ENCODE results near the gene KAT14.

The KAT14 gene

GRCh38 chr20:18090477-18090876 lies 47.2 kb upstream of the KAT14 start:
- no peak for TF ChIP-seq EZH2phosphoT487 (IDR thresholded peaks at IDR 0.05; ENCODE audit: borderline replicate concordance, low read length)
- no peak for TF ChIP-seq CTCF (IDR thresholded peaks at IDR 0.05; ENCODE audit: low read depth, low read length, poor library complexity, severe bottlenecking)
- Histone ChIP-seq H3K9me2 (replicated peaks; ENCODE audit: control insufficient read depth, low read length) (no peaks in the 10 kb centered on the region), H3K27me3 (ENCODE audit: control insufficient read depth, low read length) (no peaks in the 10 kb centered on the region)

GRCh38 chr20:18091623-18092022 lies 46.0 kb upstream of the KAT14 start:
- no peaks in the 10 kb centered on the region for H3K36me3 ChIP-seq (ENCODE audit: control insufficient read depth, low read length)
- H3K4me2 ChIP-seq (ENCODE audit: low read length): no peak overlapping the region
- H3K9me2 ChIP-seq (replicated peaks; ENCODE audit: control insufficient read depth, low read length): no peaks in the 10 kb centered on the region
- no peaks in the 10 kb centered on the region for H3K9me3 ChIP-seq (ENCODE audit: control insufficient read depth, insufficient read depth, low read length)
- no peaks in the 10 kb centered on the region for H3K79me2 ChIP-seq (ENCODE audit: control insufficient read depth, low read length)
- no peak overlapping the region for H3K27ac ChIP-seq (ENCODE audit: low read depth, low read length)
- no peaks in the 10 kb centered on the region for H3K27me3 ChIP-seq (ENCODE audit: control insufficient read depth, low read length)
- no peaks in the 10 kb centered on the region for H3K4me1 ChIP-seq (ENCODE audit: control insufficient read depth, low read length)
- TF ChIP-seq CTCF (IDR thresholded peaks at IDR 0.05; ENCODE audit: low read depth, low read length, poor library complexity, severe bottlenecking) (no peak), EZH2phosphoT487 (IDR thresholded peaks at IDR 0.05; ENCODE audit: borderline replicate concordance, low read length) (no peak)
- H3K4me3 ChIP-seq (ENCODE audit: low read length): no peak overlapping the region
- no peaks in the 10 kb centered on the region for H4K20me1 ChIP-seq (ENCODE audit: control insufficient read depth, insufficient read depth, low read depth, low read length)
- H3F3A ChIP-seq (ENCODE audit: control insufficient read depth, insufficient read depth): no peaks in the 10 kb centered on the region

More at GRCh38 chr20:18090477-18090876, 47.2 kb upstream of the KAT14 start:
- no peak overlapping the region for H3K4me3 ChIP-seq (ENCODE audit: low read length)
- no peaks in the 10 kb centered on the region for H4K20me1 ChIP-seq (ENCODE audit: control insufficient read depth, insufficient read depth, low read depth, low read length)
- H3K27ac ChIP-seq (ENCODE audit: low read depth, low read length): no peak overlapping the region
- H3K4me2 ChIP-seq (ENCODE audit: low read length): no peak overlapping the region
- H3F3A ChIP-seq (ENCODE audit: control insufficient read depth, insufficient read depth): no peaks in the 10 kb centered on the region
- no peaks in the 10 kb centered on the region for H3K36me3 ChIP-seq (ENCODE audit: control insufficient read depth, low read length)
- no peaks in the 10 kb centered on the region for H3K79me2 ChIP-seq (ENCODE audit: control insufficient read depth, low read length)
- no peaks in the 10 kb centered on the region for H3K9me3 ChIP-seq (ENCODE audit: control insufficient read depth, insufficient read depth, low read length)
- H3K4me1 ChIP-seq (ENCODE audit: control insufficient read depth, low read length): no peaks in the 10 kb centered on the region

- Histone ChIP-seq H3K4me3 (ENCODE audit: low read length) (no peak overlapping the region), H3K4me2 (ENCODE audit: low read length) (no peak overlapping the region), H3K36me3 (ENCODE audit: control insufficient read depth, low read length) (no peaks in the 10 kb centered on the region), H4K20me1 (ENCODE audit: control insufficient read depth, insufficient read depth, low read depth, low read length) (no peaks in the 10 kb centered on the region), H3K79me2 (ENCODE audit: control insufficient read depth, low read length) (no peaks in the 10 kb centered on the region), H3K9me3 (ENCODE audit: control insufficient read depth, insufficient read depth, low read length) (no peaks in the 10 kb centered on the region), H3K9me2 (replicated peaks; ENCODE audit: control insufficient read depth, low read length) (no peaks in the 10 kb centered on the region), H3K27me3 (ENCODE audit: control insufficient read depth, low read length) (no peaks in the 10 kb centered on the region), H3K4me1 (ENCODE audit: control insufficient read depth, low read length) (no peaks in the 10 kb centered on the region), H3K27ac (ENCODE audit: low read depth, low read length) (no peak overlapping the region), H3F3A (ENCODE audit: control insufficient read depth, insufficient read depth) (no peaks in the 10 kb centered on the region)
- TF ChIP-seq CTCF (IDR thresholded peaks at IDR 0.05; ENCODE audit: low read depth, low read length, poor library complexity, severe bottlenecking) (no peak), EZH2phosphoT487 (IDR thresholded peaks at IDR 0.05; ENCODE audit: borderline replicate concordance, low read length) (no peak)
Observed at GRCh38 chr20:18092890-18093289, 44.8 kb upstream of the KAT14 start.

- H3K27me3 ChIP-seq (ENCODE audit: control insufficient read depth, low read length): no peaks in the 10 kb centered on the region
- no peaks in the 10 kb centered on the region for H3K36me3 ChIP-seq (ENCODE audit: control insufficient read depth, low read length)
- H3K27ac ChIP-seq (ENCODE audit: low read depth, low read length): no peak overlapping the region
- no peaks in the 10 kb centered on the region for H3F3A ChIP-seq (ENCODE audit: control insufficient read depth, insufficient read depth)
- no peak for TF ChIP-seq CTCF (IDR thresholded peaks at IDR 0.05; ENCODE audit: low read depth, low read length, poor library complexity, severe bottlenecking)
- TF ChIP-seq EZH2phosphoT487 (IDR thresholded peaks at IDR 0.05; ENCODE audit: borderline replicate concordance, low read length): no peak
- H3K9me3 ChIP-seq (ENCODE audit: control insufficient read depth, insufficient read depth, low read length): no peaks in the 10 kb centered on the region
- no peaks in the 10 kb centered on the region for H3K9me2 ChIP-seq (replicated peaks; ENCODE audit: control insufficient read depth, low read length)
- H4K20me1 ChIP-seq (ENCODE audit: control insufficient read depth, insufficient read depth, low read depth, low read length): no peaks in the 10 kb centered on the region
- no peak overlapping the region for H3K4me2 ChIP-seq (ENCODE audit: low read length)
- no peaks in the 10 kb centered on the region for H3K4me1 ChIP-seq (ENCODE audit: control insufficient read depth, low read length)
- H3K79me2 ChIP-seq (ENCODE audit: control insufficient read depth, low read length): no peaks in the 10 kb centered on the region
- H3K4me3 ChIP-seq (ENCODE audit: low read length): no peak overlapping the region
Observed at GRCh38 chr20:18093388-18093787, 44.3 kb upstream of the KAT14 start.
